Measurements from ENCODE around the gene CEP164.
"Not testable (repeated sequence)": the region's sequence is repeated elsewhere in the genome, so short reads cannot be mapped to it uniquely, and the experiment has no call there.

The CEP164 gene

GRCh38 chr11:117385471-117385870, 57.8 kb downstream of the CEP164 start:
- in situ Hi-C loops (cut with HindIII; ENCODE audit: low pct_ligation_motif_present, low pct_unique_long_range_greater_than_20kb, low sequenced_read_pairs) = no loop called here

GRCh38 chr11:117385906-117386305, 58.3 kb downstream of the CEP164 start:
- in situ Hi-C loops (cut with HindIII; ENCODE audit: low pct_ligation_motif_present, low pct_unique_long_range_greater_than_20kb, low sequenced_read_pairs) = no loop called here
- DNase-seq = no peak

More at GRCh38 chr11:117385471-117385870, 57.8 kb downstream of the CEP164 start:
- no peak for DNase-seq

GRCh38 chr11:117387992-117388755, 60.5 kb downstream of the CEP164 start:
- no peak for DNase-seq
- in situ Hi-C loops (cut with HindIII; ENCODE audit: low pct_ligation_motif_present, low pct_unique_long_range_greater_than_20kb, low sequenced_read_pairs) = no loop called here

GRCh38 chr11:117390743-117391142, 63.1 kb downstream of the CEP164 start:
- in situ Hi-C loops (cut with HindIII; ENCODE audit: low pct_ligation_motif_present, low pct_unique_long_range_greater_than_20kb, low sequenced_read_pairs) = no loop called here
- DNase-seq = no peak

- in situ Hi-C loops (cut with HindIII; ENCODE audit: low pct_ligation_motif_present, low pct_unique_long_range_greater_than_20kb, low sequenced_read_pairs) = no loop called here
- DNase-seq = no peak
Measured at GRCh38 chr11:117391181-117391580, 63.5 kb downstream of the CEP164 start.

- no peak for DNase-seq
- in situ Hi-C loops (cut with HindIII; ENCODE audit: low pct_ligation_motif_present, low pct_unique_long_range_greater_than_20kb, low sequenced_read_pairs) = no loop called here
Measured at GRCh38 chr11:117392001-117392690, 64.5 kb downstream of the CEP164 start.

- no peak for DNase-seq
- in situ Hi-C loops (cut with HindIII; ENCODE audit: low pct_ligation_motif_present, low pct_unique_long_range_greater_than_20kb, low sequenced_read_pairs) = no loop called here
Measured at GRCh38 chr11:117392979-117393378, 65.3 kb downstream of the CEP164 start.

GRCh38 chr11:117394221-117394925, 66.7 kb downstream of the CEP164 start:
- in situ Hi-C loops (cut with HindIII; ENCODE audit: low pct_ligation_motif_present, low pct_unique_long_range_greater_than_20kb, low sequenced_read_pairs) = no loop called here
- DNase-seq = no peak

GRCh38 chr11:117395476-117395875, 67.8 kb downstream of the CEP164 start:
- in situ Hi-C loops (cut with HindIII; ENCODE audit: low pct_ligation_motif_present, low pct_unique_long_range_greater_than_20kb, low sequenced_read_pairs) = no loop called here
- no peak for DNase-seq

- in situ Hi-C loops (cut with HindIII; ENCODE audit: low pct_ligation_motif_present, low pct_unique_long_range_greater_than_20kb, low sequenced_read_pairs) = no loop called here
- no peak for DNase-seq
Measured at GRCh38 chr11:117396970-117397369, 69.3 kb downstream of the CEP164 start.

GRCh38 chr11:117398618-117399017, 71.0 kb downstream of the CEP164 start:
- in situ Hi-C loops (cut with HindIII; ENCODE audit: low pct_ligation_motif_present, low pct_unique_long_range_greater_than_20kb, low sequenced_read_pairs); DNase-seq: not testable (repeated sequence)

- DNase-seq; in situ Hi-C loops (cut with HindIII; ENCODE audit: low pct_ligation_motif_present, low pct_unique_long_range_greater_than_20kb, low sequenced_read_pairs): not testable (repeated sequence)
Measured at GRCh38 chr11:117399100-117399840, 71.6 kb downstream of the CEP164 start.

GRCh38 chr11:117405898-117406297, 78.2 kb downstream of the CEP164 start:
- in situ Hi-C loops (cut with HindIII; ENCODE audit: low pct_ligation_motif_present, low pct_unique_long_range_greater_than_20kb, low sequenced_read_pairs); DNase-seq: not testable (repeated sequence)

- in situ Hi-C loops (cut with HindIII; ENCODE audit: low pct_ligation_motif_present, low pct_unique_long_range_greater_than_20kb, low sequenced_read_pairs) = no loop called here
- no peak for DNase-seq
Measured at GRCh38 chr11:117407016-117407415, 79.4 kb downstream of the CEP164 start.

GRCh38 chr11:117408356-117408755, 80.7 kb downstream of the CEP164 start:
- no peak for DNase-seq
- in situ Hi-C loops (cut with HindIII; ENCODE audit: low pct_ligation_motif_present, low pct_unique_long_range_greater_than_20kb, low sequenced_read_pairs) = no loop called here

GRCh38 chr11:117409511-117409910, 81.9 kb downstream of the CEP164 start:
- no peak for DNase-seq
- in situ Hi-C loops (cut with HindIII; ENCODE audit: low pct_ligation_motif_present, low pct_unique_long_range_greater_than_20kb, low sequenced_read_pairs) = no loop called here

- in situ Hi-C loops (cut with HindIII; ENCODE audit: low pct_ligation_motif_present, low pct_unique_long_range_greater_than_20kb, low sequenced_read_pairs) = no loop called here
- DNase-seq = no peak
Measured at GRCh38 chr11:117410238-117410637, 82.6 kb downstream of the CEP164 start.

- DNase-seq = no peak
- in situ Hi-C loops (cut with HindIII; ENCODE audit: low pct_ligation_motif_present, low pct_unique_long_range_greater_than_20kb, low sequenced_read_pairs) = no loop called here
Measured at GRCh38 chr11:117410861-117411710, 83.4 kb downstream of the CEP164 start.
